MG63 (cell line): ENCODE data around the gene VLDLR. TPM values are rescaled to one million over a fixed set of nuclear protein-coding genes. Genes with fewer than 3 reads are reported as not detected.

Experiments
- DNase-seq: peaks from one replicate; pipeline ENCODE4 v3.0.0-alpha.2; 2020
- H3K27me3 ChIP-seq: fragments of 250-450 bp; sonication (Bioruptor Pico); 2 replicates; pipeline ENCODE4 v1.5.1; 2020; ENCODE audit warnings: mild to moderate bottlenecking, moderate library complexity
- H3K36me3 ChIP-seq: fragments of 250-450 bp; sonication (Bioruptor Pico); 2 replicates; pipeline ENCODE4 v1.5.1; 2020; ENCODE audit warnings: mild to moderate bottlenecking, moderate library complexity
- H3K4me3 ChIP-seq: fragments of 250-450 bp; sonication (Bioruptor Pico); 2 replicates; pipeline ENCODE4 v1.5.1; 2020; ENCODE audit warnings: mild to moderate bottlenecking, moderate library complexity
- H3K9me3 ChIP-seq: fragments of 250-450 bp; sonication (Bioruptor Pico); 2 replicates; pipeline ENCODE4 v1.5.1; 2020; ENCODE audit warnings: mild to moderate bottlenecking, moderate library complexity
- total RNA-seq: library from RNA; depleted of rRNA; stranded (reverse); fragments of >200 nt; shearing (Covaris generic); gene quantifications from 2 replicates; pipeline ENCODE4 v1.2.3, GENCODE V29; 2014; ENCODE audit warnings: low replicate concordance; rRNA removed

Gene VLDLR
- 0.13 TPM in 1 of 2 replicates, not detected in the other for total RNA-seq

GRCh38 chr9:2621722-2622460 lies at the start of gene VLDLR:
Gene VLDLR, plus strand, starts transcription at chr9:2621787. Its CDS starts 403 bp downstream, at chr9:2622190.
- H3K36me3 ChIP-seq = no peaks in the 10 kb centered on the region
- peaks cover 12% of the 10 kb centered on the region for H3K27me3 ChIP-seq
- no peaks in the 10 kb centered on the region for H3K9me3 ChIP-seq
- H3K4me3 ChIP-seq = peak within 1 kb of the TSS; percentile 49
- peak; percentile 13 for DNase-seq

GRCh38 chr9:2574203-2574602 lies 47.4 kb upstream of the VLDLR start:
- H3K4me3 ChIP-seq = no peak overlapping the region
- H3K36me3 ChIP-seq = no peaks in the 10 kb centered on the region
- no peaks in the 10 kb centered on the region for H3K9me3 ChIP-seq
- DNase-seq = no peak
- H3K27me3 ChIP-seq = no peaks in the 10 kb centered on the region

GRCh38 chr9:2576631-2577030 lies 45.0 kb upstream of the VLDLR start:
- Histone ChIP-seq H3K27me3 (no peaks in the 10 kb centered on the region), H3K36me3 (no peaks in the 10 kb centered on the region), H3K9me3 (no peaks in the 10 kb centered on the region), H3K4me3 (no peak overlapping the region)
- DNase-seq = no peak

- no peak overlapping the region for H3K4me3 ChIP-seq
- H3K36me3 ChIP-seq = no peaks in the 10 kb centered on the region
- no peaks in the 10 kb centered on the region for H3K9me3 ChIP-seq
- no peaks in the 10 kb centered on the region for H3K27me3 ChIP-seq
- no peak for DNase-seq
Measured at GRCh38 chr9:2583308-2584013, 38.1 kb upstream of the VLDLR start.

GRCh38 chr9:2591967-2592366 lies 29.6 kb upstream of the VLDLR start:
- DNase-seq = no peak
- no peaks in the 10 kb centered on the region for H3K9me3 ChIP-seq
- H3K27me3 ChIP-seq = no peaks in the 10 kb centered on the region
- H3K36me3 ChIP-seq = no peaks in the 10 kb centered on the region
- no peak overlapping the region for H3K4me3 ChIP-seq

- no peaks in the 10 kb centered on the region for H3K36me3 ChIP-seq
- no peaks in the 10 kb centered on the region for H3K9me3 ChIP-seq
- no peak overlapping the region for H3K4me3 ChIP-seq
- DNase-seq = no peak
- H3K27me3 ChIP-seq = no peaks in the 10 kb centered on the region
Measured at GRCh38 chr9:2593744-2594143, 27.8 kb upstream of the VLDLR start.

- H3K4me3 ChIP-seq = no peak overlapping the region
- H3K9me3 ChIP-seq = no peaks in the 10 kb centered on the region
- H3K27me3 ChIP-seq = no peaks in the 10 kb centered on the region
- H3K36me3 ChIP-seq = no peaks in the 10 kb centered on the region
- no peak for DNase-seq
Measured at GRCh38 chr9:2595973-2596372, 25.6 kb upstream of the VLDLR start.

GRCh38 chr9:2597483-2597882 lies 24.1 kb upstream of the VLDLR start:
- no peaks in the 10 kb centered on the region for H3K27me3 ChIP-seq
- no peaks in the 10 kb centered on the region for H3K9me3 ChIP-seq
- DNase-seq = no peak
- H3K4me3 ChIP-seq = no peak overlapping the region
- no peaks in the 10 kb centered on the region for H3K36me3 ChIP-seq

- no peaks in the 10 kb centered on the region for H3K36me3 ChIP-seq
- no peaks in the 10 kb centered on the region for H3K9me3 ChIP-seq
- no peaks in the 10 kb centered on the region for H3K27me3 ChIP-seq
- no peak overlapping the region for H3K4me3 ChIP-seq
- DNase-seq = no peak
Measured at GRCh38 chr9:2599896-2600295, 21.7 kb upstream of the VLDLR start.

GRCh38 chr9:2600307-2600706 lies 21.3 kb upstream of the VLDLR start:
- H3K9me3 ChIP-seq = no peaks in the 10 kb centered on the region
- no peaks in the 10 kb centered on the region for H3K27me3 ChIP-seq
- no peaks in the 10 kb centered on the region for H3K36me3 ChIP-seq
- DNase-seq = no peak
- H3K4me3 ChIP-seq = no peak overlapping the region

- no peaks in the 10 kb centered on the region for H3K36me3 ChIP-seq
- no peak overlapping the region for H3K4me3 ChIP-seq
- no peak for DNase-seq
- H3K27me3 ChIP-seq = no peaks in the 10 kb centered on the region
- H3K9me3 ChIP-seq = no peaks in the 10 kb centered on the region
Measured at GRCh38 chr9:2601785-2602378, 19.7 kb upstream of the VLDLR start.

- DNase-seq = no peak
- Histone ChIP-seq H3K9me3 (no peaks in the 10 kb centered on the region), H3K4me3 (no peak overlapping the region), H3K27me3 (no peaks in the 10 kb centered on the region), H3K36me3 (no peaks in the 10 kb centered on the region)
Measured at GRCh38 chr9:2602704-2603116, 18.9 kb upstream of the VLDLR start.

- Histone ChIP-seq H3K4me3 (no peak overlapping the region), H3K27me3 (no peaks in the 10 kb centered on the region), H3K9me3 (no peaks in the 10 kb centered on the region), H3K36me3 (no peaks in the 10 kb centered on the region)
- no peak for DNase-seq
Measured at GRCh38 chr9:2603621-2604020, 18.0 kb upstream of the VLDLR start.

GRCh38 chr9:2605246-2605645 lies 16.3 kb upstream of the VLDLR start:
- no peak overlapping the region for H3K4me3 ChIP-seq
- no peak for DNase-seq

GRCh38 chr9:2608276-2608675 lies 13.3 kb upstream of the VLDLR start:
- H3K27me3 ChIP-seq = no peaks in the 10 kb centered on the region
- DNase-seq = no peak
- H3K4me3 ChIP-seq = no peak overlapping the region
- no peaks in the 10 kb centered on the region for H3K36me3 ChIP-seq
- H3K9me3 ChIP-seq = no peaks in the 10 kb centered on the region

More at GRCh38 chr9:2605246-2605645, 16.3 kb upstream of the VLDLR start:
- no peaks in the 10 kb centered on the region for H3K9me3 ChIP-seq
- no peaks in the 10 kb centered on the region for H3K27me3 ChIP-seq
- no peaks in the 10 kb centered on the region for H3K36me3 ChIP-seq

GRCh38 chr9:2610985-2611384 lies 10.6 kb upstream of the VLDLR start:
- Histone ChIP-seq H3K4me3 (no peak overlapping the region), H3K9me3 (no peaks in the 10 kb centered on the region), H3K36me3 (no peaks in the 10 kb centered on the region), H3K27me3 (no peaks in the 10 kb centered on the region)
- DNase-seq = no peak

GRCh38 chr9:2611961-2612360 lies 9.6 kb upstream of the VLDLR start:
- Histone ChIP-seq H3K4me3 (no peak overlapping the region), H3K36me3 (no peaks in the 10 kb centered on the region), H3K27me3 (no peaks in the 10 kb centered on the region), H3K9me3 (no peaks in the 10 kb centered on the region)
- no peak for DNase-seq
